NCI-H1417 (cell line): ENCODE results near the gene TMEM201.

Experiments used
- DNase-seq, 3 experiments: peaks; one replicate each; lab custom pipeline; 2025; lab: John Stamatoyannopoulos, UW

The TMEM201 gene

DNA sequence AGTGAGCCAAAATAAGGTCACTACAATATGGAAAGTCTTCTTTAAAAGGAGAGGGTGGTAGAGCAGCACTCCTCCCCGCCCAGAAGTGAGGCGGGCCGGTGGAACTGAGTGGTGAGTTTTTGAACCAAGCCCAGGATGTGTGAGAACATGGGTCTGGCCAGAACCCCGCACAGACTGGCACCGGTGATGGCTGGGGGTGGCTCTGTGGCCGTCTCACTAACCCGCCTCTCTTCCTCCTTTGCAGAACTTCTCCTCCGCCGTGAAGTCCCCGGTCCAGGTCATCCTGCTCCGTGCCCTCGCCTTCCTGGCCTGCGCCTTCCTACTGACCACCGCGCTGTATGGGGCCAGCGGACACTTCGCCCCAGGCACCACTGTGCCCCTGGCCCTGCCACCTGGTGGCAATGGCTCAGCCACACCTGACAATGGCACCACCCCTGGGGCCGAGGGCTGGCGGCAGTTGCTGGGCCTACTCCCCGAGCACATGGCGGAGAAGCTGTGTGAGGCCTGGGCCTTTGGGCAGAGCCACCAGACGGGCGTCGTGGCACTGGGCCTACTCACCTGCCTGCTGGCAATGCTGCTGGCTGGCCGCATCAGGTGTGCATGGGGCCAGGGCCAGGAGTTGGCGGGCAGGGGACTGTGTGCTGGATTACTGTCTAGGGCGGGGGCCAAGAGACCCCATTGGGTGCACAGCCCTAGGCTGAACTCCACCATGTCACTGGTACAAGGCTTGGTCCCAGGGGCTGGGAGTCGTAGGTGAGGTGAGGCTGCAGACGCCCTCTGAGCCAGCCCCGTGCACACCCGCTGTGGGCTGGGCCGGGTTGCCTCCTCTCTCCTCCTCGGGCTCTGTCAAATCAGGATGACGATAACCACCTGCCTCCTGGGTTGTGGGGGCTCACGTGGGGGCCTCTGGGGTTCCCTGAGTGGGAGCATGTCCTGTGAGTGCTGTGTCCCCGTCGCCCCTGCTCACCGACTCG, 12.4 kb downstream of the TMEM201 start:
- DNase-seq: peak in 1 of 3 experiments; percentile 3

DNA sequence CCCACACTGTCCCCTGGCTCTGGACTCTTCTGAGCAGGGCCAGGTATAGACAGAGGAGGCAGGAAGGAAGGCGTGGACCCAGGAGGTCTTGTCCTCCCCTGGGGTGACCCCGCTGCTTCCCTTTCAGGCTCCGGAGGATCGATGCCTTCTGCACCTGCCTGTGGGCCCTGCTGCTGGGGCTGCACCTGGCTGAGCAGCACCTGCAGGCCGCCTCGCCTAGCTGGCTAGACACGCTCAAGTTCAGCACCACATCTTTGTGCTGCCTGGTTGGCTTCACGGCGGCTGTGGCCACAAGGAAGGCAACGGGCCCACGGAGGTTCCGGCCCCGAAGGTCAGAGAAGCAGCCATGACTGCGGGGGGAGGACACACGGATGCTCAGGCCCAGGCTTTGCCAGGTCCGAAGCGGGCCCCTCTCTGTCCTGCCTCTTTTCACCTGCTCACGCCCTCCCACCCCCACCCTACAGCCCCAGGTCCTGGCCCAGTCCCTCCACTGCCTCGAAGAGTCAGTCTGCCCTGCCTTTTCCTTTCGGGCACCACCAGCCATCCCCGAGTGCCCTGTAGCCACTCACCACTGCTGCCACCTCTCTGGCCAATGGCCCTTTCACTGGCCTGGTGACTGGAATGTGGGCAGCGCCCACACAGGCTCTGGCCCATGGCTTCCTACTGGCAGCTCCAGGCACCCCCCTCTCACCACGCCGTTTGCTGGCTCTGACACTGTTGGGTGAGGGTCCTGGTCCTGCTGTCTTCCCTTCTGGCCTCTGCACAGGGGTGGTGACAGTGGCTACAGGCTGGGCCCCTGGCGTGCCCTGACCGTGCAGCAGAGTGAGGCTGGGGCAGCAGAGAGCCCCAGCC, 13.5 kb downstream of the TMEM201 start:
- peak; percentile 33 to 71 (median 45) for DNase-seq

DNA sequence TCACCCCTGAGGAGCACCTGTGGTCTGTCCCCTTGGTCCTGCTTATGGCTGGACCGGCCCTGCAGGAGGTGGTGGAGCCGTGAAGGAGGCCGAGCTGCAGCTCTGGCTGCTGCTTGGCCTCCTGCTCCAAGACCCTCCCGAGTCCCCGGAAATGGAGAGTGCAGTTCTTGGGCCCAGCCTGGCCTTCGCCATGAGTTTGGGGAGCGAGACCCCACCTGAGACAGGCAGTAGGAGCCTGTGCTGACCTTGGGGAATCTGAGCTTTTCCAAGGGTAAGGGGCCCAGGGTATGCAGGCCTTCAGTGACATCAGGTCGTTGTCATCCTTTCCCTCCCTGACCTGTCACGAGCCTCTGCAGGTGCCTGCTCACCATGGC, 14.1 kb downstream of the TMEM201 start:
- DNase-seq: no peak

DNA sequence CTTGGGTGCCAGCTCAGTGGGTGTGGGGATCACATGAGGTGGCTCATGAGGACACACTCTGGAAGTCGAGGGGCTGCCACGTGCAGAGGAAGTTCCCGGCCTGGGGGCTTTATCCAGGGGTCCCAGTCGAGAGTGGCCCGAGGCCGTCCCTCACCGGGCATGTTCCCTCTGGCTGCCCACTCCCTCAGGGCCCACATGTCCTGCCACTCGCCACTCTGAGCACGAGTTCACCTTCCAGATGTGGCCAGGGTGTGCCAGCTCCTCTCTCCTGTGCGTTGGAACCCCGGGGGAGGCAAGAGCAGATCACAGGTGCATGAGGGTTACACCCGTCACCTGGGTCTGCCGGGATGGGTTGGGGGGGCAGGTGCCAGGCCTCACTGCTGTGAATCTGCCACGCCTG, 14.6 kb downstream of the TMEM201 start:
- no peak for DNase-seq

DNA sequence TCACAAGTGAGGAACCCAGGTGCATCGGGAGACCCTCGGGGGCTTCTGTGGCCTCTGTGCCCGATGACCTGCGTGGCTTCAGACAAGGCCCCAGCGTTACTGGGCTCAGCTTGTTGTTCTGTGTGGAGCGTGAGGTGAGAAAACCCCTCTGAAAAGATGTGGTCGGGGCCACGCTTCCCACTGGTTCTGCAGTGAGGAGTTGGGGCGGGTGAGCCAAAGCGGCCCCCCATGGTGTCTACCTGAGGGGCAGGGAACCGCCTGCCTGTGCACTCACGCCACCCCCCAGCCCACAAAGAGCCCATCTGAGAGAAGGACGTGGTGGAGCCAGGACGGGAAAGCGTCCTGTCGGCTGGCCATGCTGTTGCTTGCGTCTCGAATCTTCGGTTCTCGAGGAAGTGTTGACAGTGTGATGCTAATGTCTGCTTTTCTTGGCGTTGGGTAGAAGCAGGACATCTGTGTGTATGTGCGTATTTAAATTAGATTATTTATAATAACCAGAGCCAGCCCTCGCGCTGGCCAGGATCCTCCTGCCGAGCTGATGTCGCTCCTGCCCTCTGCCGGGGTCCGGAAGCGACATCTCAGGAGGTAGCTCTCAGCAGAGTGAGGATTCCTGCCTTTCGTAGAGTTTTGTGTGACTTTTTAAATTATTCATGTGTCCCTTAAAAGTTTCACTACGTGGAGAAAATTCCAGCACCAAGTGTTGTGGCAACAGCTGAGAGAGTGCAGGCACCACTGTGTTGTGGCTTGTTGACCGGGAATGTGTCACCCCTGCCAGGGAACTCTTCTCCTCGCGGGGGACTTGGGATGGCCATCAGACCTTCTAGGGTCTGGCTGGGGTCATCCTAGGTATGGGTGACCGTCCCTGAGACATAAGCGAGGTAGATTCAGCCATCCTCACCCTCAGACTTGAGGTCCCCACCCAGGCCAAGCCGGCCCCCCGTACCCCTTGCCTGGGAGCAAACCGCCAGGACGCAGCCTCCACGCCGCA, 15.3 kb downstream of the TMEM201 start:
- DNase-seq: no peak

DNA sequence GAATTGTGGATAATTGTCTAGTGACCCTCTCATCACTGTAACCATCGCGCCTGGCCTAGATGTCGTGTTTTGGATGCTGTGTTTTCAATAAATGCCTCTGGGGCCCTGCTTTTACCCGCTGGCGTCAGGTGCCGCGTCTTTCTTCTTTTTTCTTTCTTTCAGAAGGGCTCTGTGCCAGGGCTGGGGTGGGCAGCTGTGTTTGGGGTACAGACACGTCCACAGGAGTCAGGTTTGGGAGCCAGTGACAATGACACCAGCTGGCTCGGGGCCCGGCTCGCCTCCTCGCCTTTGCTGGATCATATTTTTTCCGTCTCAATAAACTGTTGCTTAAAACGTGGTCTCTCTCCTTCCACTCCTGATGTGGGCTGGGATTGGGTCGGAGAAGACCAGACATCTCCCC, 16.1 kb downstream of the TMEM201 start:
- no peak for DNase-seq

DNA sequence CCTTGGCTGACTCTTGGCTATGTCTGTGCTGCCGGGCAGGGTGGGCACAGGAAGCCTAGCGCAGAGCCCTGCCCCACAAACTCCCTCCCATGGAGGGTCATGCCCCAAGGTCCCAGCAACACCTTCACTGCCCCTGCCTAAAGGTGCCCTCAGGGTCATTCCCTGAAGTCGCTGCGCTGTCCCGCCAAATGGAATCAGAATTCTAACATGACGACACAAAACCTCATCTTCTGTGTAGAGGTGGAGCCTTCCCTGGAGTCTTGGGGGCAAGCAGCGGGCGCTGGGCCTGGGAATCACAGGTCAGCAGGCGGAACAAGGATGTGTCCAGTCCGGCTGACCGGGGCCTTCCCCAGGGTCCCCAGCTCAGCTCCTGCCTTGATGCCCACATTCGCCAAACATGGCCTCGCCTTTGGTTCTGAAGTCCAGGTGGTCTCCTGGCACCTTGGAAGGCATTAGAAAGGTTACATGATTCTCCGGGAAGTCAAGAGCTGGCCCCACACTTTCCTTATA, 17.3 kb downstream of the TMEM201 start:
- no peak for DNase-seq

DNA sequence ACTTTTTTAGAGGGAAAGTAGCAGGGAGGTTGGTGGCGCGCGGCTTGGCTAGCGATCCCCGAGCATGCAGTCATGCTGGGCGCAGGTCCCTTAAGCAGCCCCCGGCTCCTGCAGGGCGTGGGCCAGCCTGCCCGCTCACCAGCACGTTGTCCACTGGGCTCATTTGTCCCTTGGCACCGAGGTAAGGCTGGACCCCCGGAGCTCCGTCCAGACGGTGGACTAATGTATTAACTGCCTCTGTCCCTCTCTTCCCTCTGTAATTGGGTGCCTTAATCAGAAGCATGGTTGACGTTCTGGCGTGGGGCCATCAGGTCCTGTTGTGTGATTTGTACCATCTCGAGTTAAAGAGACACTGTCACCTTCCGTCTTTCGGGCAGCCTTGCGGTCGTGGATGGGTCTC, 17.7 kb downstream of the TMEM201 start:
- no peak for DNase-seq

DNA sequence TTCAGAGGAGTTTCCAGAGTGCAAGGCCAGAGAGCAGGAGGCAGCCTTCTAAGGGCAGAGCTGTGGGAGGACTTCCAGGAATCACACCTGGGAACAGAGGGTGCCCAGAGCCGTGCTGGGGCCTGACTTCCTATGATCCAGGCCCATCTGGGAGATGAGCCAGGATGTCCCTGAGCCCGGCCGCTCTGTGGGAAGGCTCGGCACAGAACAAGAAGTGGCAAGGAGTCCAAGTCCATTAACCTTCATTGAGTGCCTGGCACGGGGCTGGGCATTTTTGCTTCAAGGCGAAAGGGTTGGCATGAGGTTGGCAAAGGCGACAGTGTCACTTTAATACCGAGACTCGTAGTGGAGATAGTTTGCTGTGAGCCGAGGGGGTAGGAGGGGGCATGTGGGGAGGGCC, 18.2 kb downstream of the TMEM201 start:
- DNase-seq: no peak

DNA sequence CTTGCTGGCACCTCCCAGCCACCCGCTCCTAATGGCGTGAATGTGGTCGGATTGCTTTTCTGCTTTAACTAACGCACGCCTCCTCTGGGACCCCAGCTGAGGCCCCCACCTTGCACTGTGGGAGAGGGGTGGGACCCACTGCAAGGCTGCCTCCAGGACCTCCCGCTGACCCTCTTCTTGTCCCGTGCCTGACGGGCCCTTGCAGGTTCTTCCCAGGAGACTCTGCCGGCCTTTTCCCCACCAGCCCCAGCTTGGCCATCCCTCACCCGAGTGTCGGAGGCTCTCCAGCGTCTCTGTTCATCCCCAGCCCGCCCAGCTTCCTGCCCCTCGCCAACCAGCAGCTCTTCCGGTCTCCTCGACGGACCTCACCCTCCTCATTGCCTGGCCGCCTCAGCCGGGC, 18.6 kb downstream of the TMEM201 start:
- no peak for DNase-seq

DNA sequence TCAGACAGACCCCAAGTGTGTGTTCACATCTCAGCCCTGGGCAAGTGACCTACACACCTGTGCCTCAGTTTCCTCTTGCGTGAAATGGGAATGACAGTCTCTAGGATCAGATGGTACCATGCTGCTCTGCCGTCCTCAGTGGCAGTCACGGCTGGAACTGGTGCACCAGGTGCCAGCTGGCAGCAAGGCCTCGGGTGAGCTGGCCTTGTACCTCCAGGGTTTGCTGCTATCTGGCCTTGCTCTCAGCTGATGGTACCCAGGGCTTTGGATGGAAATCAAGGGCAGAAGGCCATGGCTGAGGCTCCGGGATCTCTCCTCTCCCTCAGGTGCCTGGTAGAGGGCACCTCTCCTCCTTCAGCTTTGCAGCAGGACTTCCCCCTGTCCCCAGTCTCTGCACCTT, 21.3 kb downstream of the TMEM201 start:
- DNase-seq: no peak

DNA sequence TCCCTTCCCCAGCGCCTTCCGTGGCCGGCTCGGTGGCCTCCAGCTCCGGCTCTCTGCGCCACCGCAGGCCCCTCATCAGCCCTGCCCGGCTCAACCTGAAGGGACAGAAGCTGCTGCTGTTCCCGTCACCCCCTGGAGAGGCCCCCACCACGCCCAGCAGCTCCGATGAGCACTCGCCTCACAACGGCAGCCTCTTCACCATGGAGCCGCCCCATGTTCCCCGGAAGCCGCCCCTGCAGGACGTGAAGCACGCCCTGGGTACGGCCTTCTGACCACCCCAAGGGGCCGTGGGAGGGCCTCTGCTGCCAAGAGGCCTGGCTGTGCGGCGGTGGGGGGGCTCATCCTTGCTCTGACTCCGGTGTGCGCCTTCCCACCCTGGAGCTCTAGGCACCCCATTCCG, 21.8 kb downstream of the TMEM201 start:
- DNase-seq: no peak

DNA sequence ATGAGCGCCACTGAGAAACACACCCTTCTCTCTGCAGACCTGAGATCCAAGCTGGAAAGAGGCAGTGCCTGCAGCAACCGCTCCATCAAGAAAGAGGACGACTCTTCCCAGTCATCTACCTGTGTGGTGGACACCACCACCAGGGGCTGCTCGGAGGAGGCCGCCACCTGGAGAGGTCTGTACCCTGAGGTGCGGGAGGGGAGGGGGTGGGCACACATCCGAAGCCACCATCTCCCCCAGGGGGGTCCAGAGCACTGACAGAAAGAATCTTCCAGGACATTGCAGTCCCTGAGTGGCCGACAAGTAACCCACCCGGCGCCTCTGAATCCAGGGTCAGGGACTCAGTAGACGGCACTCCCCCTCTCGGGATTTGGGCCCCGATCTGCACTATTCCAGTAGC, 23.0 kb downstream of the TMEM201 start:
- DNase-seq: no peak

DNA sequence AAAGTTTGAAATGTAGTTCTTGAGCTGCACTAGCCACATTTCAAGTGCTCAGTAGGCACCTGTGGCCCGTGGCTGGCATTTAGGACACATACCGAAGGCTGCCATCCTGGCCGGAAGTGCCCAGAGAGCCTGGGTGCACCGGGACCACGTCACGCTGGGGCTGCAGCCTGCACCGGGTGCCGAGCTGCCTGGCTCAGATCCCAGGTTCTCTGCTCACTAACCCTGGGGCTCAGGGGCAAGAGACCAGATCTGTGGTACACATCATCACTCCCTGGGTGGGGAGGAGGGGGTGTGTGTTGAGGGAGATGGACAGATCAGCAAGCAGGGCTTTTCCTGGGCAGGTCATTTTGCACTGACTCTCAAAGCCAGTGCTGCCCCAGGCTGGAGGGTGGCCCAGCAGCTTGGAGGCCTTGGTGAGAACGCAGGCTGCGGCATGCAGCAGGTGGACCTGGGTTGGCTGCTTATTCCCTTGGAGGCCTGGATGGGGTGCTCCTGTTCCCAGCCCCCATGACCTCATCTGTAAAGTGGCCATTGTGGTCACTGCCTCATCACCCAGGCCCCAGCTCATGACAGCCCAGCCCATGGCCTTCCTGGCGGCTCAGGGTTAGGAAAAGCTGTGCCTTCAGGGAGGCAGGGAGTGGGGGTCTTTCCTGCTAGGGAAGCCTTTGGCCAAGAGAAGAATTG, 23.6 kb downstream of the TMEM201 start:
- no peak for DNase-seq

DNA sequence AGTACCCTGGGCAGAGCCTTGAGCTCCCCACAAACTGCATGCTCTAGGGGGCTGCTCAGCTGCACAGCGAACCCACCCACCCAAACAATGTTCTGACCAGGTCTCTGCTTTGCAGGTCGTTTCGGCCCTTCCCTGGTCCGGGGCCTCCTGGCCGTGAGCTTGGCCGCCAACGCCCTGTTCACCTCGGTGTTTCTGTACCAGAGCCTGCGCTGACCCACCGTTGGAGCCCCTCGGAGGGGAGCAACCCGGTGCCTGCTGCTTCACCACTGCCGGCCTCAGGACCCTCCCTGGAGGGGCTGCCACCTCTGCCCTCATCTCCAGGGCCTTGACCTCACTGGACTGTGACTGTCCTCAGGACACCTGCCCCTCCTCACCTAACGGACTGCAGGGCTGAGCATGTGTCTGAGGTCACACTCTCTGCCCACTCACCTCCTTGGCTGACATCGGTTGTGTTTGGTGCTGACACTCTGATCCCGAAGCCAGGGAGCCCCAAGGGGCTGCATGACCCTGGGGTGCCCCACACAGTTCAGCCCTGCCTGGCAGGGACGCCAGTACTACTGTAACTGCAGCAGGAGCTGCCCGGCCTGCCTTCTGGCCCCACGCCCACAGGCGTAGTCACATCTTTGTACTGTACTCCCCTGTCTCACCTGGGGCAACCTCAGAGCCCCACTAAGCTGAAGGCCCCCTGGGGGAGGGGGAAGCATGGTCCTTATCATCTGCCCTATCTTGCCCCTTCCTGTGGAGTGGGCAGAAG, 24.3 kb downstream of the TMEM201 start:
- DNase-seq: no peak

DNA sequence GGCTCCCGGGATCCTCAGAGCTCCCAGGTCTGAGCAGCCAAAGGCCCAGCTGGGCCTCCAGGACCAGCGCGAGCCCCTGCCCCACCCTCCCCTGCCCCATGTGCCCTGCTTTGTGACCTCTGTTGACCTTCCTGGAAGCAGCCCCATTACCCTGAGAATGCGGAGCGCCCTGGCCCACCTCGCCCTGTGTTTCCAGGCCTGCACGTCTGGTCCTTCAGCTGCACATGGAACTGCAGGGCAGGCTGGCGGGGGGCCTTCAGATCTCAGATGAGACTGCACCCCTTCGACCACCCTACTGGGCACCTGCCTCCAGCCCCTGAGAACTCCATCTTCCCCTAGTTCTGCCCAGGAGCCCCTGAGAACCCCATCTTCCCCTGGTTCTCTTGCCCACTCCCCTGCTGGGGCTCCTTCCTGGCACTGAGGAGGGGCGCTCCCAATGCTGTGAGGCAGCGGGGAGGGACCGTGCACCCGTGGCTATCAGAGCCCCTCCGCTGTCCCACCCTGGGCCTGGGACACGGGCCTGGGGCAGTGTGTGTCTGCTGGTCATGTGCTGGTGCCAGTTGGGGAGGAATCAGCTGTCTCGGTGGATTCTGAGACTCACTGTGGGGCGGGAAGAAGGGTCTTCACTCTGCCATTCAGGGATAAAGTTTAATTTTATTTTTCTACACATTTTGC, 25.1 kb downstream of the TMEM201 start:
- DNase-seq: no peak

DNA sequence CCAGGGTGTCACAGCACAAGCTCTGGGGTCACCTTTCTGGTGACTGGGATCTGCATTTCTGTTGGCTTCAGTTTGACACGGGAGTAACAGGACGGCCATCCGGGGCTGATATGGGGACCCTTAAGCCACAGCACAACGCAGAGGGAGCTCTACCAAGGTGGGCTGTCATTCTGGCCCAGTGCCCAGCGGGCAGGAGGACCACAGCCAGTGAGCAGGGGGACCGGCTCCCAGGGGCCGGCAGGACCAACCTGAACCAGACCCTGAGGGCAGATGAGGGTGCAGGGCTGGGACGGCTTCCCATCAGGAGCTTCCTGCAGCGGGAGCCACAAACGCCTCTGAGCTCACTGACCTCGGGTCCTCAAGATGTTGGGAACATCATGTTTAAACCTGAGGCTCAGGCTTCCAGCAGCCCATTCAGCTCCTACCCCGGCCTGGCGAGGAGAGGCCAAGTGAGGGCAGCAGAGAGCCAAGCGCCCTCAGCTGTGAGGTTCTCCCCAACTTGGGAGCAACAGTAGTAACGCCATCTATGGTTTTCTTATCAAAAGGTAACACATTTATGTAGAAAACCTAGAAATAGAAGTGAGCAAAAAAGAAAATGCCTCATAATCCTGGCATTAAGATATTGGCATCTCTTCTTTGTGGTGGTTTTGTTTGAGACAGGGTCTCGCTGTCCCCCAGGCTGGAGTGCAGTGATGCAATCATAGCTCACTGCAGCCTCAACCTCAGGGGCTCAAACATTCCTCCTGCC, 26.8 kb downstream of the TMEM201 start:
- peak in 1 of 3 experiments; percentile 9 for DNase-seq

DNA sequence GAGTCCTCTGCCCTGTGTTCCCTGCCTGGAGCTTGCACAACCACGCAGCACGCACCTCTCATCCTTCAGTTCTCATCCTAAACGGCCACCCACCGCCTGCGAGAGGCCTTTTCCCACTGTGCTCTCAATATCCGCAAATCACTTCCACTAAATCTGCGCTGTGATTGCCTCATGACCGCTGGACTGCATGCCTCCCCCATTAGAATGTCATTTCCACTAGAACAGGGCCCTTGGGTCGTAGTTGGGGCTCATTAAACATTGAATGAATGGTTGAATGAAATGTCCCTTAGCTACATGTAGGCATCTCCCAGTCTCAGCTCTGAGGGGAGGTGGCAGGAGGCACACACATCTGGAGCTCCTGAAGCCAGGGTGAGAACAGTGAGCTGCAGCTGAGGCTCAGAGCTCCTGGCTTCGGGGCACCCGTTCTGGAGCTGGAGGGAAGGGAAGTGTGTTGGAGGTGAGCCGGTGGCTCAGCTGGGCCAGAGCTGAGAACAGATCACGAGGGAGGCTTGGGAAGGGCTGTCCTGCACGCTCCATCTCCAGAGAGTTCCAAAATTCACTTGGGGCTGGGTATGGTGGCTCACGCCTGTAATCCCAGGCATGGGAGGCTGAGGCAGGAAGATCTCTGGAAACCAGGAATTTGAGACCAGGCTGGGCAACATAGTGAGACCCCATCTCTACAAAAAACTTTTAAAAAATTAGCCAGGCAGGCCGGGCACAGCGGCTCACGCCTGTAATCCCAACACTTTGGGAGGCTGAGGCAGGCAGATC, 30.4 kb downstream of the TMEM201 start:
- no peak for DNase-seq
